SU-DHL-6 (cell line): Measurements from ENCODE around the gene KLHL20.

Experiments
- CTCF ChIP-seq: fragments of 200-600 bp; sonication (generic); IDR thresholded peaks from one replicate; pipeline ENCODE4 v1.5.1; 2017; ENCODE audit warnings: antibody characterized with exemption, mild to moderate bottlenecking, low read length, moderate library complexity; ENCODE audit not compliant: insufficient read depth, poor library complexity, severe bottlenecking
- EZH2phosphoT487 ChIP-seq: fragments of 200-600 bp; sonication (generic), shearing (Covaris generic); conservative IDR thresholded peaks from 2 replicates; pipeline ENCODE4 v1.6.1; 2018; ENCODE audit warnings: mild to moderate bottlenecking, antibody characterized with exemption, low read length, moderate library complexity, mixed read lengths

- TF ChIP-seq CTCF (no peak), EZH2phosphoT487 (no peak)
Measured at GRCh38 chr1:173693238-173693637, 21.5 kb upstream of the KLHL20 start.
